HG03039 (cell line): ENCODE measurements around the gene MAGI2.

Source experiments
- ATAC-seq: cut with Tn5 transposase; IDR thresholded peaks from one replicate; pipeline ENCODE4 v1.9.1; 2021; ENCODE audit warnings: mild to moderate bottlenecking, moderate library complexity; ENCODE audit not compliant: unreplicated experiment

The MAGI2 gene

GRCh38 chr7:79308192-79308591 is 145.3 kb downstream of the MAGI2 start:
- no peak for ATAC-seq

- ATAC-seq: no peak
Observed at GRCh38 chr7:79307376-79307775, 146.1 kb downstream of the MAGI2 start.

GRCh38 chr7:79304711-79305110 is 148.8 kb downstream of the MAGI2 start:
- no peak for ATAC-seq

GRCh38 chr7:79302293-79302692 is 151.2 kb downstream of the MAGI2 start:
- no peak for ATAC-seq

- ATAC-seq: no peak
Observed at GRCh38 chr7:79301419-79301818, 152.0 kb downstream of the MAGI2 start.

GRCh38 chr7:79300573-79300972 is 152.9 kb downstream of the MAGI2 start:
- ATAC-seq: no peak

GRCh38 chr7:79298145-79298760 is 155.2 kb downstream of the MAGI2 start:
- no peak for ATAC-seq

GRCh38 chr7:79296553-79297320 is 156.7 kb downstream of the MAGI2 start:
- no peak for ATAC-seq

GRCh38 chr7:79293655-79294142 is 159.8 kb downstream of the MAGI2 start:
- ATAC-seq: no peak

- no peak for ATAC-seq
Observed at GRCh38 chr7:79292834-79293233, 160.6 kb downstream of the MAGI2 start.

GRCh38 chr7:79291498-79291865 is 162.0 kb downstream of the MAGI2 start:
- no peak for ATAC-seq

GRCh38 chr7:79290841-79291497 is 162.5 kb downstream of the MAGI2 start:
- ATAC-seq: no peak

GRCh38 chr7:79290398-79290797 is 163.1 kb downstream of the MAGI2 start:
- no peak for ATAC-seq

- ATAC-seq: no peak
Observed at GRCh38 chr7:79288655-79289054, 164.8 kb downstream of the MAGI2 start.

GRCh38 chr7:79287981-79288380 is 165.5 kb downstream of the MAGI2 start:
- ATAC-seq: no peak

GRCh38 chr7:79286181-79286580 is 167.3 kb downstream of the MAGI2 start:
- no peak for ATAC-seq

GRCh38 chr7:79285756-79286155 is 167.7 kb downstream of the MAGI2 start:
- ATAC-seq: no peak

GRCh38 chr7:79284211-79284610 is 169.3 kb downstream of the MAGI2 start:
- no peak for ATAC-seq

- ATAC-seq: no peak
Observed at GRCh38 chr7:79282882-79283602, 170.4 kb downstream of the MAGI2 start.

GRCh38 chr7:79282070-79282694 is 171.3 kb downstream of the MAGI2 start:
- no peak for ATAC-seq

- no peak for ATAC-seq
Observed at GRCh38 chr7:79281426-79281825, 172.0 kb downstream of the MAGI2 start.
